Activated CD4-positive, alpha-beta T cell treated with anti-CD3 and anti-CD28 coated beads, Interleukin-2, amount 50 U/mL, for 24 hours (primary cell): ENCODE data around the gene RAB6A.
A peak's percentile ranks its signal among the peaks of the same experiment; 100 is the strongest.

Source experiments
- DNase-seq, 2 donors: peaks; one replicate each; pipeline ENCODE4 v3.0.0-alpha.2; 2020; ENCODE audit warnings: low read depth in 1 of 2, low spot score in 1 of 2

RAB6A gene

GRCh38 chr11:73654482-73655021 lies 106.3 kb downstream of the RAB6A start:
- no peak for DNase-seq

GRCh38 chr11:73653996-73654395 lies 106.9 kb downstream of the RAB6A start:
- DNase-seq = no peak

GRCh38 chr11:73652856-73653559 lies 107.9 kb downstream of the RAB6A start:
- no peak for DNase-seq

GRCh38 chr11:73652046-73652730 lies 108.7 kb downstream of the RAB6A start:
- DNase-seq = no peak

DNA sequence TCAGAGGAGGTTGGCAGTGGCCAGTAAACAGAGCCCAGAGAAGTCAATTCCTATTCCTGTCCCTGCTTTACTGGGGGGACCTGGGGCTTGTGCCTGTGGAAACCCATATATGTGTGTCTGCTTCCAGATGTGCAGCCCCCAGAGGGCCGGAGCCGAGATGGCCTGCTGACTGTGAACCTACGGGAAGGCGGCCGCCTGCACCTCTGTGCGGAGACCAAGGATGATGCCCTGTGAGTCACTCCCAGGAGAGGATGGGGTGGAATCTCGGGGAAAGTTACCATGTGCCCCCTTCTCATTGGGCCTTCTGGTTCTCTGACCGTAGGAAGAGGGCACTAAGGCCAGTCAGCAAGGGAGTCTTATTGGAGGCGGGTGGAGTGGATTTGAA lies 109.2 kb downstream of the RAB6A start:
- DNase-seq = no peak

DNA sequence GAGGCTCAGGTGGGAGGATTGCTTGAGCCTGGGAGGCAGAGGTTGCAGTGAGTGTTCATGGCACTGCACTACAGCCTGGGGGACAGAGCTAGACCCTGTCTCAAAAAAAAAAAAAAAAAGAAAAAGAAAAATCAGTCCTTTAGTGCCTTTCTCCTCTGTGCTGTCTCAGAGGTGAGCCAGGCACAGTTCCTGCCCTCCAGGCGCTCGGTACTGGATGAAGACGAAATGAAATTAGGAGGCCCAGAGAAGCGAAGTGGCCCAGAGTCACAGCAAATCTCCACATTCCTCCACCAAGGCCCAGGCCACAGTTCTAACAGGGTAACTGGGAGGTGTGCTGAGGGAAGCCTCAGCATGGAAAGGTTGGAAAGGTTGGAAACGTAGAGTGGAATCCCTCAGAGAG lies 109.6 kb downstream of the RAB6A start:
- no peak for DNase-seq

GRCh38 chr11:73650400-73650799 lies 110.5 kb downstream of the RAB6A start:
- no peak for DNase-seq

DNA sequence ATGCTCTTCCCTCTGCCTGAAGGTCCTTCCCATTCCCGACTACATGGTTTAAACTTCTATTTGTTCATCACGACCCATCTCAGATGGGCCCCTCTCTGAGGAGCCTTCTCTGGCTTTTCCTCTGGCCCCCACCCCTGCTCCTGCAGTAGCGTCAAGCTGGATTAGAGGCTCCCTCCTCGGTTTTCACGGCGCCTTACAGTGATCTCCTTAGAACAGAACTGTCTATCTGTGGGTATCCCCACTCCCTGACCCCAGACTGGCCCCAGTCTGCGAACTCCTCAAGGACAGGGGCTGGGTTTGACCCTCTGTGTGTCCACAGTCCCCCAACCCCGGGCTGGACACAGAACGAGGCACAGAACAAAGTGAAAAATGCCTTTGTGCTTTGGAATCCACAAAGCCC lies 111.7 kb downstream of the RAB6A start:
- DNase-seq = no peak

GRCh38 chr11:73648571-73649046 lies 112.3 kb downstream of the RAB6A start:
- no peak for DNase-seq

DNA sequence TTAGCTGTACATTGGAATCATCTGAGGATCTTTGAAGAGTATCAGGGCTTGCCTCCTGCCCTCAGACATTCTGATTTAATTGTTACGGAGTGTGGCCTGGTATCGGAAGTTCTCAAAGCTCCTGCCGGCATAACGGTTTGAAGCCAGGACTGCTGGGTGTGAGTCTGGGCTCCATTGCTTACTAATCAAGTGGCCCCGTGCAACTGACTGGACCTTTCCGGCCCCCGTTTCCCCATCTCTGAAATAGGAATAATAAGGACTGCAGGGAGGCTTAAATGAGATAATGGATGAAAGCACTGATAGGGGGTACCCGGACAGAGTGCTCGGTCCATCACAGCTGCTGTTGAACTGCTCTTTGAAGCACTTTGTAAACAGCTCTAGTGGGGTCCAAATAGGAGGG lies 112.8 kb downstream of the RAB6A start:
- no peak for DNase-seq

DNA sequence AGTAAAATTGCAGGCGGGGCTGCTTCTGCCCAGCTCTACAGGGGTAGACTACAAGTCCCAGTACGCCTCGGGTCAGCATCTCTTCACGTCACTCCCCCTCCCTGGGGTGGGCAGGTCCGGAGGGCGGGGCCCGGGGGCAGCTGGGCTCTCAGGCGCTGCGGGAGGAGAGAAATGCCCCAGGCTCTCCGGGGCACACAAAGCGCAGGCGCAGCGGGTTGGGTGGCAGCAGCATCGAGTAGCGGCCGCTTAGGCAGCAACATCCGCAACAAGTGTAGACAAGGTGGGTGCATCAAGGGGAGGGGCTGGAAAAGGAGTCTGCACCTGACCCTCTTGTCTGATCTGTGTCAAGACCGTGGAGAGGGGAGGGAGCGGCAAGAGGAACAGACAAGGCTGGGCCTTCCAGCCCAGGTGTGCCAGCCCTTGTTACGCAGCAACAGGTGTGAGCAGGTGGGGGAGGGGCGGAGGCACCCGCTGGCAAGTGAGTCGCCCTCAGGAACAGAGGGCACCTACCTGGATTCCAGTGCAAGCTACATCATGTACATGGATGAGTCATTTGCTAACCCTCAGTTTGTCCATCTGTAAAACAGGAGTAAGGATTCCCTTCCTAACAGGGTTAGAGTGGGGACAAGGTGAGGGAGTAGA lies 113.3 kb downstream of the RAB6A start:
- DNase-seq = peak; percentile 75 to 87

- DNase-seq = no peak
Observed at GRCh38 chr11:73645972-73646631, 114.8 kb downstream of the RAB6A start, which contains the start of gene PLEKHB1. TSS of gene PLEKHB1 (plus strand) at chr11:73646581. CDS start at chr11:73646609, 28 bp downstream.

DNA sequence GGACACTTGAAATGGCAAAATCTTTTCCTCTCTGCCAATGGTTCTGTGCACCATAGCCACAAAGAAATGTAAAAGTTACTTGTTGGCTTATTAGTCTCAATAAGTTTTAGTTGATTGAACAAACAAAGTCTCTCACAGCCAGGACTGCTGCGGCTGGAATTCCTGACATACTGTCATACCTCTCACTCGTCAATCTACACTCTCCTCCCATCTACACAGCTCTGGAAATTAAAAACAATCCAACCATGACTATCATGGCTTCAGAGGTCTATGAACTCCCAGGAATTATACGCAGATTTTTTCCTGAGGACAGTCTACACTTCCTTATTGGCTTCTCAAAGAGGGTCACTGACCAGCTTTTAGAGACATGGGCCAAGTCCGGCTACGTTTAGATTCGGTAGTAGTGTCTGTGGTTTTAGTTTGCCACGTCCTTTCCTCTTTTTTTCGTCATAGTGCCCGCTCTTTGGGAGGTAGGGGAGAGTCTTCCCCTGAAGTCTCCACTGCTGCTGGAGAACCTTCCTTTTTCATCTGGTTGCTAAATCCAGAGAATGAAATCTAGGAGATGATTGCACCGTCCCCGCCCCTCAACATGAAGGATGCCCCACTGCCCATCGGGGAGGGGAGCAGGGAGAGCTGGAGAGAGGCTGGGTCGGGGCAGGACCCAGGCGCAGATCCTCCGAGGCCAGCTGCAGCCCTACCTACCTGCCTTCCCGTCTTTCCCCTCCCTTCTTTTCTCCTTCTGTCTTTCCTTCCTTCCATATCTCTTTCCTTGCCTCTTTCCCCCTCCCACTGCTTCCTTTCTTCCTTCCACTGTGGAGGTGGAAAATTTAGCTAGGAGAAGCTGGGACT lies 115.5 kb downstream of the RAB6A start:
- no peak for DNase-seq

GRCh38 chr11:73641668-73642067 lies 119.2 kb downstream of the RAB6A start:
- no peak for DNase-seq

DNA sequence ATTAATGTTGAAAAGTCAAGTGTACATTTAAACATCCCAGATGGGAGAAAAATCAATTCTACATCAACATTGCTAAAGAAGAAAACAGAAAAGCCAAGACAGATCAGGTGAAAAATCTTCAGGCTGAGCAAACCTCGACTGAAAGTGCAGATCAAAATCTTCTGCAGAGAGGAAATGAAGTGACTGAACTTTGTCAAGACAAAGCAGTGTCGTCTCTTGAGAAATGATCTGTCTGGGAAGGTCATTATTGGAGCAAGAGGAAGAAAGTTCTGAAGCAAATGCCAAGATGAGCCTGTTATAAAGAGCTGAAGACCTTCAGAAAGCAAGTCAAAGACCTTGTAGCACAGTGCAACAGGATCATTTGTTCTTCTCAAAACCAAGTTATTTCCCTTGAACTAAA lies 120.3 kb downstream of the RAB6A start:
- DNase-seq = no peak

- DNase-seq = no peak
Observed at GRCh38 chr11:73637012-73637411, 123.9 kb downstream of the RAB6A start.

GRCh38 chr11:73636249-73636648 lies 124.6 kb downstream of the RAB6A start:
- DNase-seq = no peak

DNA sequence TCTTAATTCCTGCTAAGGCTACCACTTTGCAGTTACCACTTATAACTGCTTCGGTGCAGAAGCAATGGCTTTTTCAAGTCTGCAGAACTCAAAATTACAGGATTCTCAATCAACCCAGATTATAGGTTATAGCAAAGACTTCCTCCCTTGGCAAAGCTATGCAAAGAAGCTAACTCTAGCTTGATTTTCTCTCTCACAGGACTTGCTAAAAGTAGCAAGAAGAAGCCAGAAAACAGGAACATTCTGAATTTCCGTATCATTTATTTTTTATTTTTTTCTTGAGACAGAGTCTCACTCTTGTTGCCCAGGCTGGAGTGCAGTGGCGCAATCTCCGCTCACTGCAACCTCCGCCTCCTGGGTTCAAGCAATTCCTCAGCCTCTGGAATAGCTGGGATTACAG lies 125.2 kb downstream of the RAB6A start:
- DNase-seq = no peak

DNA sequence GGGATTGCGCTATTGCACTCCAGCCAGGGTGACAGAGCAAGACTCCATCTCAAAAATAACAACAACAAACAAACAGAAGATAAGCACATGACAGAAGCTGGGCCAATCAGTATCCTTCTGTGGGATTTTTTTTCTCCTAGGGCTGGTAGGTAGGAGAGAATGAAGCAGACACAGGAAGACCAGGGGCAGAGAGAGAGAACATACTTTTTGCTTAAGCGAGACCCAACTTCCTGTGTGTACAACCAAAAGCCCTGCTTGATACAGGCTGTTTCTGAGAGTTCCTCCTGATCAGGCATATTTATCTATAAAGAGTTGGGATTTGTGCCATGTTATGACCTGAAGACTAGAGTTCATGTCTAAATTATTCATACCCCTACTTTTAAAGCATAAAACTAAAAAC lies 126.9 kb downstream of the RAB6A start:
- DNase-seq = no peak

DNA sequence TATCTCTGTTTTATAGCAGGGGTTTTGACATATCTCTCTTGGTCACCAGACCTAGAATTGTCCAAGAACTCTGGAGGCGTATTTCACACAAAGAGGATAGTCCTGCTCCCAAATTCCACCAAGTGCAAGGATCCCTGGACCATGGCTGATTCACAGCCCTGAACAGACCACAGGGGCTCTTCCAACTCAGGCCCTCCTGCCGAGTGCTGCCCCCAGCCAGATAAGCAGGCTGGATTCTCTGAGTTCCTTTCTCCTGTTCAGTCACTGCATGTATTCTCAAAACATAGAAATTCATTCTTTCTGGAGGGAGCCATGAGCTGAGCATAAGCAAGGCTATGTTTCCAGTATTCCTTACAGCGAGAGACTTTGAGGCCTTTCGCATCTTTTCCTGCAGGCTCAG lies 127.9 kb downstream of the RAB6A start:
- no peak for DNase-seq
